Smooth muscle cell (in vitro differentiated cells): Measurements from ENCODE around the gene MYO1B. TPM values are rescaled to one million over a fixed set of nuclear protein-coding genes. Genes with fewer than 3 reads are reported as not detected.
A peak's percentile ranks its signal among the peaks of the same experiment; 100 is the strongest.

Experiments
- DNase-seq: peaks from one replicate; lab custom pipeline; 2025; ENCODE audit not compliant: unreplicated experiment; lab: John Stamatoyannopoulos, UW
- H2AFZ ChIP-seq: fragments of 200-600 bp; sonication (generic); 2 replicates; pipeline ENCODE4 v1.6.0; 2016; ENCODE audit warnings: antibody characterized with exemption, low read depth, mild to moderate bottlenecking
- H3F3A ChIP-seq: fragments of 200-600 bp; sonication (generic); 2 replicates; pipeline ENCODE4 v1.6.0; 2017; ENCODE audit warnings: antibody characterized with exemption, low read depth
- H3K27ac ChIP-seq: fragments of 200-600 bp; sonication (generic); 2 replicates; pipeline ENCODE4 v1.5.1; 2016; ENCODE audit warnings: low read depth, mild to moderate bottlenecking
- H3K27me3 ChIP-seq: fragments of 200-600 bp; sonication (generic); 2 replicates; pipeline ENCODE4 v1.6.1; 2016; ENCODE audit warnings: low read depth, mild to moderate bottlenecking
- H3K36me3 ChIP-seq: fragments of 200-600 bp; sonication (generic); 2 replicates; pipeline ENCODE4 v1.5.1; 2016; ENCODE audit warnings: low read depth
- H3K4me1 ChIP-seq: fragments of 200-600 bp; sonication (generic); 2 replicates; pipeline ENCODE4 v1.5.1; 2016; ENCODE audit warnings: low read depth
- H3K4me2 ChIP-seq: fragments of 200-600 bp; sonication (generic); 2 replicates; pipeline ENCODE4 v1.6.0; 2016; ENCODE audit warnings: mild to moderate bottlenecking
- H3K4me3 ChIP-seq: fragments of 200-600 bp; sonication (generic); 2 replicates; pipeline ENCODE4 v1.5.1; 2016; ENCODE audit warnings: mild to moderate bottlenecking
- H3K79me2 ChIP-seq: fragments of 200-600 bp; sonication (generic); 2 replicates; pipeline ENCODE4 v1.6.0; 2016; ENCODE audit warnings: low read depth, mild to moderate bottlenecking
- H3K9ac ChIP-seq: fragments of 200-600 bp; sonication (generic); 2 replicates; pipeline ENCODE4 v1.6.0; 2016; ENCODE audit warnings: low read depth
- H3K9me3 ChIP-seq: fragments of 200-600 bp; sonication (generic); replicated peaks from 2 replicates; pipeline ENCODE4 v1.5.1; 2016; ENCODE audit warnings: low read depth
- H4K20me1 ChIP-seq: fragments of 200-600 bp; sonication (generic); 2 replicates; pipeline ENCODE4 v1.6.0; 2016; ENCODE audit warnings: low read depth
- WGBS: methylation state at CpG from one replicate; pipeline ENCODE4 v1.1.7; 2016; ENCODE audit warnings: low lambda C conversion rate; 5-methylcytosine and 5-hydroxymethylcytosine counted together
- polyA plus RNA-seq: library from polyadenylated mRNA; unstranded; fragments of >200 nt; fragmentation: Nextera tagmentation; extraction: Ambion mirVana; gene quantifications from 2 replicates; pipeline ENCODE4 v1.2.1, GENCODE V29; 2016
- total RNA-seq: library from RNA; depleted of rRNA; stranded (reverse); fragments of >200 nt; gene quantifications from 2 replicates; pipeline ENCODE4 v1.2.3, GENCODE V29; 2014
- TF ChIP-seq, protein P1 (sequence below): fragments of 200-600 bp; sonication (generic); IDR thresholded peaks from 2 replicates; pipeline ENCODE4 v1.5.1; 2017; ENCODE audit warnings: borderline replicate concordance, mild to moderate bottlenecking, antibody characterized with exemption; ENCODE audit not compliant: insufficient read depth, poor library complexity, severe bottlenecking

The MYO1B gene
- total and polyA plus RNA-seq, 2 experiments from 2014 or later, result 58.8 to 133 TPM

- no peaks in the 10 kb centered on the region for H3K9me3 ChIP-seq
- H3K27ac ChIP-seq, result peak overlapping the region; percentile 91
- H2AFZ ChIP-seq, result no peak overlapping the region
- no peak overlapping the region for H3K4me3 ChIP-seq
- no peaks in the 10 kb centered on the region for H3K27me3 ChIP-seq
- peaks cover 88% of the 10 kb centered on the region for H4K20me1 ChIP-seq
- H3K4me1 ChIP-seq, result peaks cover 45% of the 10 kb centered on the region
- WGBS, result 56% methylated on average over 15 of the region's 15 CpGs
- no peaks in the 10 kb centered on the region for H3K36me3 ChIP-seq
- H3K4me2 ChIP-seq, result peak overlapping the region; percentile 59
- peak overlapping the region; percentile 47 for H3K9ac ChIP-seq
- H3F3A ChIP-seq, result peaks cover 30% of the 10 kb centered on the region
- TF ChIP-seq, protein P1, sequence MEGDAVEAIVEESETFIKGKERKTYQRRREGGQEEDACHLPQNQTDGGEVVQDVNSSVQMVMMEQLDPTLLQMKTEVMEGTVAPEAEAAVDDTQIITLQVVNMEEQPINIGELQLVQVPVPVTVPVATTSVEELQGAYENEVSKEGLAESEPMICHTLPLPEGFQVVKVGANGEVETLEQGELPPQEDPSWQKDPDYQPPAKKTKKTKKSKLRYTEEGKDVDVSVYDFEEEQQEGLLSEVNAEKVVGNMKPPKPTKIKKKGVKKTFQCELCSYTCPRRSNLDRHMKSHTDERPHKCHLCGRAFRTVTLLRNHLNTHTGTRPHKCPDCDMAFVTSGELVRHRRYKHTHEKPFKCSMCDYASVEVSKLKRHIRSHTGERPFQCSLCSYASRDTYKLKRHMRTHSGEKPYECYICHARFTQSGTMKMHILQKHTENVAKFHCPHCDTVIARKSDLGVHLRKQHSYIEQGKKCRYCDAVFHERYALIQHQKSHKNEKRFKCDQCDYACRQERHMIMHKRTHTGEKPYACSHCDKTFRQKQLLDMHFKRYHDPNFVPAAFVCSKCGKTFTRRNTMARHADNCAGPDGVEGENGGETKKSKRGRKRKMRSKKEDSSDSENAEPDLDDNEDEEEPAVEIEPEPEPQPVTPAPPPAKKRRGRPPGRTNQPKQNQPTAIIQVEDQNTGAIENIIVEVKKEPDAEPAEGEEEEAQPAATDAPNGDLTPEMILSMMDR, result no peak
- DNase-seq, result no peak
- peaks cover 93% of the 10 kb centered on the region for H3K79me2 ChIP-seq
Observed at GRCh38 chr2:191265311-191266170, 20.3 kb downstream of the MYO1B start.

DNA sequence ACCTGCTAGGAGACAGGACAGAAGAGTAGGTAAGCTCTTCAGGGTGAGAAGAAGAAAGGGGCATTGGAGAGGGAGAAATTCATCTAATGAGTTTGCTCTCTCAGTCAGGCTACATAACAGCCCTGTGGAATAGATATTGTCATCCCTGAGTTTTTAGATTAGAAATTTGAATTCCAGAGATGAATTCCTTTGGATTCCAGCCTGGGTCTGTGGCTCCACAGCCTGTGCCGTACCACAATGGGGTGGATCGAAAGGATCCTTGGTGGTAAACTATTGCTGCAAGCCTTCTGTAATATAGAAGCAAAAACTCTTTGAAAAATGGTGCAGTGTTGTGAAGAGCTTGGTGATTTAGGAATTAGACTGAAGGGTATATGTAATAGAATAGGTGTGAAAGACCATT lies 21.0 kb downstream of the MYO1B start:
- Histone ChIP-seq H3K4me1 (peaks cover 52% of the 10 kb centered on the region), H3K9ac (peak overlapping the region; percentile 47), H2AFZ (no peak overlapping the region), H3K79me2 (peaks cover 93% of the 10 kb centered on the region), H3K27me3 (no peaks in the 10 kb centered on the region), H3K27ac (peak overlapping the region; percentile 91), H3K4me3 (no peak overlapping the region), H3K36me3 (no peaks in the 10 kb centered on the region), H3K4me2 (peak overlapping the region; percentile 59), H3F3A (peaks cover 30% of the 10 kb centered on the region), H4K20me1 (peaks cover 89% of the 10 kb centered on the region), H3K9me3 (no peaks in the 10 kb centered on the region)
- DNase-seq, result no peak
- TF ChIP-seq, protein P1, result no peak
- 77% methylated on average over 2 of the region's 2 CpGs for WGBS

- 94% methylated on average over 1 of the region's 1 CpG for WGBS
- no peak overlapping the region for H3K4me3 ChIP-seq
- peaks cover 24% of the 10 kb centered on the region for H3F3A ChIP-seq
- H3K36me3 ChIP-seq, result no peaks in the 10 kb centered on the region
- no peak overlapping the region for H3K9ac ChIP-seq
- peaks cover 93% of the 10 kb centered on the region for H3K79me2 ChIP-seq
- H3K9me3 ChIP-seq, result no peaks in the 10 kb centered on the region
- no peak for DNase-seq
- H2AFZ ChIP-seq, result no peak overlapping the region
- no peak overlapping the region for H3K4me2 ChIP-seq
- H4K20me1 ChIP-seq, result peaks cover 94% of the 10 kb centered on the region
- H3K27ac ChIP-seq, result no peak overlapping the region
- TF ChIP-seq, protein P1, result no peak
- peaks cover 46% of the 10 kb centered on the region for H3K4me1 ChIP-seq
- H3K27me3 ChIP-seq, result no peaks in the 10 kb centered on the region
Observed at GRCh38 chr2:191268596-191268995, 23.4 kb downstream of the MYO1B start.
